ENCODE data around the gene GATAD2B.

DNA sequence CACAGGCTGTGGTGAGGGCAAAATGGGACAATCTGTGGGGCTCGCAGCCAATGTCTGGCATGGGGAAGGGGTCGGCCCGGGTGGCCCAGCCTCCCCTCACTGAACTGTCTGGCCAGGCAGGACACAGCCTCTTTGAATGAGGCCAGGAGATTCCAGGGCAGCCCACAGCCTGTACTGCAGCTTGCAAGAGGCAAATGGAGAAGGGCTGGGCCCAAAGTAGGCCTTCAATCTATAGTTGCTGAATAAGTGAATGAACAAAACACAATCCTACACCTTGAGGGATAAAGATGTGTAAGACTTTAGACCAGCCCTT lies 124.3 kb downstream of the GATAD2B start:
- no peak for TF ChIP-seq POLR2A (IDR thresholded peaks at IDR 0.05)
- TF ChIP-seq, protein P1, sequence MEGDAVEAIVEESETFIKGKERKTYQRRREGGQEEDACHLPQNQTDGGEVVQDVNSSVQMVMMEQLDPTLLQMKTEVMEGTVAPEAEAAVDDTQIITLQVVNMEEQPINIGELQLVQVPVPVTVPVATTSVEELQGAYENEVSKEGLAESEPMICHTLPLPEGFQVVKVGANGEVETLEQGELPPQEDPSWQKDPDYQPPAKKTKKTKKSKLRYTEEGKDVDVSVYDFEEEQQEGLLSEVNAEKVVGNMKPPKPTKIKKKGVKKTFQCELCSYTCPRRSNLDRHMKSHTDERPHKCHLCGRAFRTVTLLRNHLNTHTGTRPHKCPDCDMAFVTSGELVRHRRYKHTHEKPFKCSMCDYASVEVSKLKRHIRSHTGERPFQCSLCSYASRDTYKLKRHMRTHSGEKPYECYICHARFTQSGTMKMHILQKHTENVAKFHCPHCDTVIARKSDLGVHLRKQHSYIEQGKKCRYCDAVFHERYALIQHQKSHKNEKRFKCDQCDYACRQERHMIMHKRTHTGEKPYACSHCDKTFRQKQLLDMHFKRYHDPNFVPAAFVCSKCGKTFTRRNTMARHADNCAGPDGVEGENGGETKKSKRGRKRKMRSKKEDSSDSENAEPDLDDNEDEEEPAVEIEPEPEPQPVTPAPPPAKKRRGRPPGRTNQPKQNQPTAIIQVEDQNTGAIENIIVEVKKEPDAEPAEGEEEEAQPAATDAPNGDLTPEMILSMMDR (IDR thresholded peaks at IDR 0.05), result no peak

Measured in thyroid gland (tissue), 4 donors.